HepG2 (cell line): ENCODE results near the gene KRTAP3-1. TPM values are rescaled to one million over a fixed set of nuclear protein-coding genes. Genes with fewer than 3 reads are reported as not detected.

Experiments used
- ATAC-seq: fragments of 200-7000 bp; cut with Tn5 transposase; 3 replicates; pipeline ENCODE4 v1.9.1; 2020; ENCODE audit warnings: mild to moderate bottlenecking, moderate library complexity
- BruUV-seq: library from RNA; stranded (reverse); fragments of 400-500 nt; replicated peaks from 2 replicates; lab custom pipeline; 2021; lab: Mats Ljungman, UMichigan
- CTCF ChIA-PET: fragments of 300-600 bp; formaldehyde crosslinking; extraction: SDS; loops from one replicate; lab custom pipeline; 2021; ENCODE audit warnings: low total read pairs, inconsistent platforms, low intra/inter-chr PET ratio; lab: Yijun Ruan, JAX
- POLR2A ChIA-PET: fragments of 350-600 bp; sonication (Branson Sonifier 250); formaldehyde crosslinking; loops from one replicate; lab custom pipeline; 2020; ENCODE audit warnings: antibody characterized with exemption, inconsistent platforms; lab: Yijun Ruan, JAX
- DNase-seq: peaks from one replicate; pipeline ENCODE4 v3.0.0-alpha.2; 2015; ENCODE audit warnings: low spot score
- FAIRE-seq: peaks from 3 replicates; lab custom pipeline; 2011; peaks lifted over from hg19 to GRCh38; lab: Jason Lieb, UNC
- H2AFZ ChIP-seq: one replicate; pipeline ENCODE4 v1.6.1; 2011; ENCODE audit warnings: low read length, inconsistent platforms
- H3K27ac ChIP-seq: fragments of 300-600 bp; 3 replicates; pipeline ENCODE4 v1.8.0; 2011; ENCODE audit warnings: mixed run types, mild to moderate bottlenecking, mixed read lengths, low read length, inconsistent platforms; ENCODE audit not compliant: insufficient read depth; ENCODE audit errors: extremely low read length
- H3K27me3 ChIP-seq, 2 experiments: fragments of 200-600 bp in 1 of 2; 2 replicates in 1 of 2; 3 replicates in 1 of 2; pipeline versions ENCODE4 v1.6.0 to v1.8.0; 2011; ENCODE audit warnings: low read length in 2 of 2, mild to moderate bottlenecking in 2 of 2, moderate library complexity in 2 of 2, inconsistent platforms in 1 of 2; ENCODE audit not compliant: insufficient read depth in 2 of 2, control insufficient read depth in 1 of 2
- H3K36me3 ChIP-seq, 2 experiments: fragments of 200-600 bp in 1 of 2; replicated peaks in 1 of 2; 2 replicates in 1 of 2; 3 replicates in 1 of 2; pipeline versions ENCODE4 v1.5.1 to v1.8.0; 2011; ENCODE audit warnings: low read length in 2 of 2, inconsistent platforms in 1 of 2; ENCODE audit not compliant: insufficient read depth in 2 of 2, control insufficient read depth in 1 of 2
- H3K4me1 ChIP-seq: 2 replicates; pipeline ENCODE4 v1.5.1; 2012; ENCODE audit warnings: low read length, inconsistent platforms; ENCODE audit not compliant: insufficient read depth
- H3K4me2 ChIP-seq: 2 replicates; pipeline ENCODE4 v1.6.0; 2011; ENCODE audit warnings: low read depth, low read length, inconsistent platforms
- H3K4me3 ChIP-seq, 3 experiments: fragments of 200-600 bp in 1 of 3; sonication (generic), shearing (Covaris generic) in 1 of 3; replicated peaks in 1 of 3; 2 replicates each; pipeline ENCODE4 v1.5.1; 2011 to 2016; ENCODE audit warnings: low read length in 3 of 3, inconsistent platforms in 2 of 3, low read depth in 2 of 3, mild to moderate bottlenecking in 2 of 3, control low read depth in 1 of 3, mixed read lengths in 1 of 3; ENCODE audit not compliant: insufficient read depth in 1 of 3
- H3K79me2 ChIP-seq: one replicate; pipeline ENCODE4 v1.6.1; 2011; ENCODE audit warnings: low read length, inconsistent platforms; ENCODE audit not compliant: insufficient read depth
- H3K9ac ChIP-seq: 2 replicates; pipeline ENCODE4 v1.6.0; 2011; ENCODE audit warnings: mild to moderate bottlenecking, low read depth, low read length, inconsistent platforms; ENCODE audit not compliant: insufficient read depth
- H3K9me3 ChIP-seq: 2 replicates; pipeline ENCODE4 v1.5.1; 2012; ENCODE audit warnings: mild to moderate bottlenecking, low read length
- H4K20me1 ChIP-seq: 2 replicates; pipeline ENCODE4 v1.6.0; 2011; ENCODE audit warnings: inconsistent platforms, mild to moderate bottlenecking, low read length, moderate library complexity; ENCODE audit not compliant: insufficient read depth
- CBFB ChIP-seq: sonication (generic); formaldehyde crosslinking; IDR thresholded peaks from 2 replicates; pipeline ENCODE4 v1.4.0; 2020; ENCODE audit warnings: missing genetic modification reagents
- DMAP1 ChIP-seq: IDR thresholded peaks from 2 replicates; pipeline ENCODE4 v1.6.1; 2016
- ELF1 ChIP-seq: sonication (generic); formaldehyde crosslinking; IDR thresholded peaks from 2 replicates; pipeline ENCODE4 v1.4.0; 2020; ENCODE audit warnings: missing genetic modification reagents
- IRF9 ChIP-seq: sonication (generic); formaldehyde crosslinking; IDR thresholded peaks from 2 replicates; pipeline ENCODE4 v1.8.0; 2022; ENCODE audit warnings: missing genetic modification reagents, mild to moderate bottlenecking, borderline replicate concordance
- KAT2B ChIP-seq: fragments of 150-350 bp; IDR thresholded peaks from 2 replicates; pipeline ENCODE4 v1.6.1; 2014; ENCODE audit warnings: low read depth, low read length, borderline replicate concordance
- NFE2L1 ChIP-seq: sonication (generic); formaldehyde crosslinking; IDR thresholded peaks from 2 replicates; pipeline ENCODE4 v1.4.0; 2020; ENCODE audit warnings: missing genetic modification reagents, mild to moderate bottlenecking, borderline replicate concordance
- NFRKB ChIP-seq: fragments of 450-650 bp; IDR thresholded peaks from 2 replicates; pipeline ENCODE4 v1.6.1; 2017
- SPEN ChIP-seq: sonication (generic); formaldehyde crosslinking; IDR thresholded peaks from 2 replicates; pipeline ENCODE4 v1.5.1; 2020; ENCODE audit warnings: low read depth, mild to moderate bottlenecking, missing genetic modification reagents
- THAP8 ChIP-seq: sonication (generic); formaldehyde crosslinking; IDR thresholded peaks from 2 replicates; pipeline ENCODE4 v1.5.1; 2020; ENCODE audit warnings: missing genetic modification reagents, mild to moderate bottlenecking, borderline replicate concordance
- ZNF563 ChIP-seq: sonication (generic); formaldehyde crosslinking; IDR thresholded peaks from 2 replicates; pipeline ENCODE4 v1.8.0; 2022; ENCODE audit warnings: mild to moderate bottlenecking, moderate library complexity, missing genetic modification reagents
- WGBS: methylation state at CpG from one replicate; pipeline ENCODE4 v1.1.6; 2017; ENCODE audit warnings: low lambda C conversion rate; 5-methylcytosine and 5-hydroxymethylcytosine counted together
- in situ Hi-C: cut with HindIII; loops from 2 replicates; pipeline ENCODE4 v1.10.0; 2017; ENCODE audit warnings: low pct_unique_long_range_greater_than_20kb; ENCODE audit not compliant: extremely low pct_ligation_motif_present
- intact Hi-C: fragments of 100-400 bp; cut with micrococcal nuclease; formaldehyde crosslinking; loops from one replicate; pipeline ENCODE4 v1.10.0; 2022; ENCODE audit not compliant: unreplicated experiment
- polyA plus RNA-seq, 8 experiments: library from polyadenylated mRNA; depleted of rRNA in 3 of 8; stranded (reverse) in 7 of 8; unstranded in 1 of 8; fragments of >200 nt; fragmentation: Illumina TruSeq in 4 of 8; extraction: Trizol in 4 of 8; gene quantifications; 2 replicates each; pipeline versions ENCODE4 v1.2.1 to v1.2.3, GENCODE V29; 2011 to 2016; ENCODE audit warnings: low read depth in 4 of 8, missing spikeins in 1 of 8, mixed read lengths in 1 of 8; ENCODE audit not compliant: insufficient read depth in 1 of 8
- total RNA-seq, 5 experiments: library from RNA; depleted of rRNA; stranded (reverse); fragments of >200 nt; fragmentation: Illumina TruSeq; extraction: Trizol; gene quantifications; 2 replicates each; pipeline ENCODE4 v1.2.3, GENCODE V29; 2016; ENCODE audit warnings: low read depth in 1 of 5

The KRTAP3-1 gene
- total and polyA plus RNA-seq, 2 of the 13 experiments (the other 11 are each of a cell fraction or from before 2014, with no cell fraction given) = 0.29 to 3.7 TPM

- intact Hi-C loops = no loop called here
- H3K27ac ChIP-seq = no peak overlapping the region
Measured at GRCh38 chr17:41012326-41013120, 3.6 kb upstream of the KRTAP3-1 start.

More at GRCh38 chr17:41012326-41013120, 3.6 kb upstream of the KRTAP3-1 start:
- Histone ChIP-seq H3K9ac (no peak overlapping the region), H3K9me3 (no peaks in the 10 kb centered on the region), H4K20me1 (no peaks in the 10 kb centered on the region), H3K4me2 (no peak overlapping the region), H3K79me2 (no peaks in the 10 kb centered on the region), H2AFZ (no peak overlapping the region)
- ATAC-seq = no peak
- CTCF ChIA-PET = no interaction called here
- WGBS = 87% methylated on average over 6 of the region's 6 CpGs
- TF ChIP-seq NFRKB (no peak), SPEN (CRISPR knock-in tag) (no peak), IRF9 (CRISPR knock-in tag) (no peak), THAP8 (CRISPR knock-in tag) (no peak), DMAP1 (no peak), NFE2L1 (CRISPR knock-in tag) (no peak), KAT2B (no peak), ZNF563 (CRISPR knock-in tag) (no peak), CBFB (CRISPR knock-in tag) (no peak), ELF1 (CRISPR knock-in tag) (no peak)
- TF ChIP-seq, all 625 proteins: peak for 0
- Histone ChIP-seq H3K4me1 (peaks cover 65% of the 10 kb centered on the region), H3K36me3 (no peaks in the 10 kb centered on the region), H3K27me3 (no peaks in the 10 kb centered on the region), H3K4me3 (no peak overlapping the region)
- in situ Hi-C loops = no loop called here
- POLR2A ChIA-PET = no interaction called here
- FAIRE-seq (no peak), DNase-seq (no peak)
- no TSS peak for BruUV-seq
